IMR-90 (cell line): ENCODE data around the gene PPM1A. TPM values are rescaled to one million over a fixed set of nuclear protein-coding genes. Genes with fewer than 3 reads are reported as not detected.

Experiments
- ATAC-seq: fragments of 200-7000 bp; cut with Tn5 transposase; 2 replicates; pipeline ENCODE4 v1.9.1; 2020; ENCODE audit warnings: low read depth, mild to moderate bottlenecking, moderate library complexity
- BruUV-seq: library from RNA; stranded (reverse); fragments of 400-500 nt; replicated peaks from 2 replicates; lab custom pipeline; 2021; lab: Mats Ljungman, UMichigan
- CTCF ChIA-PET: fragments of 300-600 bp; formaldehyde crosslinking; extraction: SDS; loops from one replicate; lab custom pipeline; 2021; ENCODE audit warnings: antibody characterized with exemption; lab: Yijun Ruan, JAX
- POLR2A ChIA-PET: fragments of 300-600 bp; sonication (Branson Sonifier 250); formaldehyde crosslinking; loops from one replicate; lab custom pipeline; 2022; ENCODE audit warnings: antibody characterized with exemption; ENCODE audit not compliant: unreplicated experiment; lab: Charles Lee
- DNase-seq: peaks from one replicate; pipeline ENCODE4 v3.0.0; 2013
- H2AFZ ChIP-seq: replicated peaks from 2 replicates; pipeline ENCODE3; 2013; ENCODE audit warnings: low read length, mild to moderate bottlenecking; ENCODE audit not compliant: poor library complexity
- H2AK5ac ChIP-seq: 2 replicates; pipeline ENCODE4 v1.6.1; 2013; ENCODE audit warnings: low read depth, low read length, inconsistent platforms
- H2AK9ac ChIP-seq: replicated peaks from 2 replicates; pipeline ENCODE3; 2013; ENCODE audit warnings: mild to moderate bottlenecking, low read depth, low read length, moderate library complexity; ENCODE audit not compliant: poor library complexity
- H2BK120ac ChIP-seq: 2 replicates; pipeline ENCODE4 v1.6.1; 2013; ENCODE audit warnings: low read depth, low read length, inconsistent platforms
- H2BK15ac ChIP-seq: 3 replicates; pipeline ENCODE4 v1.6.1; 2013; ENCODE audit warnings: low read depth, low read length, inconsistent platforms
- H2BK20ac ChIP-seq: 2 replicates; pipeline ENCODE4 v1.6.1; 2013; ENCODE audit warnings: low read depth, mild to moderate bottlenecking, inconsistent platforms, low read length, moderate library complexity
- H2BK5ac ChIP-seq: 2 replicates; pipeline ENCODE4 v1.6.1; 2013; ENCODE audit warnings: mild to moderate bottlenecking, low read depth, low read length, inconsistent platforms; ENCODE audit not compliant: poor library complexity, severe bottlenecking
- H3K14ac ChIP-seq: replicated peaks from 2 replicates; pipeline ENCODE4 v1.6.1; 2013; ENCODE audit warnings: low read depth, low read length, inconsistent platforms
- H3K18ac ChIP-seq: 2 replicates; pipeline ENCODE4 v1.6.1; 2013; ENCODE audit warnings: low read depth, low read length, control low read depth
- H3K23ac ChIP-seq: 2 replicates; pipeline ENCODE4 v1.6.1; 2013; ENCODE audit warnings: low read depth, low read length, inconsistent platforms
- H3K27ac ChIP-seq: 2 replicates; pipeline ENCODE4 v1.5.1; 2013; ENCODE audit warnings: mild to moderate bottlenecking, control low read depth, low read length; ENCODE audit not compliant: insufficient read depth
- H3K27me3 ChIP-seq: 2 replicates; pipeline ENCODE4 v1.6.1; 2013; ENCODE audit warnings: low read length; ENCODE audit not compliant: control insufficient read depth, insufficient read depth
- H3K36me3 ChIP-seq: 2 replicates; pipeline ENCODE4 v1.6.1; 2013; ENCODE audit warnings: low read length, mixed read lengths; ENCODE audit not compliant: control insufficient read depth, insufficient read depth
- H3K4ac ChIP-seq: 2 replicates; pipeline ENCODE4 v1.6.1; 2013; ENCODE audit warnings: low read depth, low read length, inconsistent platforms
- H3K4me1 ChIP-seq: 2 replicates; pipeline ENCODE4 v1.6.1; 2013; ENCODE audit warnings: low read length, mixed read lengths; ENCODE audit not compliant: control insufficient read depth, insufficient read depth
- H3K4me2 ChIP-seq: 2 replicates; pipeline ENCODE4 v1.6.1; 2013; ENCODE audit warnings: low read depth, mild to moderate bottlenecking, control low read depth, low read length, moderate library complexity
- H3K4me3 ChIP-seq: 2 replicates; pipeline ENCODE4 v1.5.1; 2013; ENCODE audit warnings: low read depth, mild to moderate bottlenecking, control low read depth, low read length, moderate library complexity; ENCODE audit not compliant: insufficient read depth
- H3K56ac ChIP-seq: 2 replicates; pipeline ENCODE4 v1.6.1; 2013; ENCODE audit warnings: low read length, inconsistent platforms; ENCODE audit not compliant: insufficient read depth; ENCODE audit errors: extremely low read depth
- H3K79me1 ChIP-seq, 2 experiments: 2 replicates each; pipeline ENCODE4 v1.6.1; 2013; ENCODE audit warnings: low read length in 2 of 2, inconsistent platforms in 1 of 2, low read depth in 1 of 2
- H3K9ac ChIP-seq: 2 replicates; pipeline ENCODE4 v1.6.1; 2013; ENCODE audit warnings: low read depth, low read length, control low read depth
- H3K9me1 ChIP-seq: 2 replicates; pipeline ENCODE4 v1.6.1; 2013; ENCODE audit warnings: low read length, inconsistent platforms; ENCODE audit not compliant: insufficient read depth
- H3K9me3 ChIP-seq: 2 replicates; pipeline ENCODE4 v1.6.1; 2013; ENCODE audit warnings: low read length; ENCODE audit not compliant: control insufficient read depth, insufficient read depth
- H4K20me1 ChIP-seq: 2 replicates; pipeline ENCODE4 v1.6.1; 2013; ENCODE audit warnings: low read length, inconsistent platforms; ENCODE audit not compliant: insufficient read depth
- H4K5ac ChIP-seq: 2 replicates; pipeline ENCODE4 v1.6.1; 2013; ENCODE audit warnings: mild to moderate bottlenecking, low read depth, low read length, control low read depth
- H4K8ac ChIP-seq, 2 experiments: 2 replicates each; pipeline ENCODE4 v1.6.1; 2013; ENCODE audit warnings: low read depth in 2 of 2, low read length in 2 of 2, control low read depth in 1 of 2, inconsistent platforms in 1 of 2
- H4K91ac ChIP-seq: 2 replicates; pipeline ENCODE4 v1.6.1; 2013; ENCODE audit warnings: low read depth, low read length, inconsistent platforms; ENCODE audit not compliant: insufficient read depth
- MAFK ChIP-seq: IDR thresholded peaks from 2 replicates; pipeline ENCODE4 v1.6.1; 2012; ENCODE audit warnings: low read depth, low read length, improper control_type of control experiment
- POLR2A ChIP-seq: IDR thresholded peaks from 2 replicates; pipeline ENCODE4 v1.6.1; 2012; ENCODE audit warnings: mild to moderate bottlenecking, low read depth, low read length
- WGBS, 2 experiments: methylation state at CpG; one replicate each; pipeline versions ENCODE4 v1.1.5 to v1.1.7; 2013; ENCODE audit warnings: missing lambda C conversion rate in 2 of 2; ENCODE audit not compliant: insufficient read length in 1 of 2; ENCODE audit errors: extremely low coverage in 2 of 2; 5-methylcytosine and 5-hydroxymethylcytosine counted together
- dilution Hi-C: fragments of 300-500 bp; cut with HindIII; formaldehyde crosslinking; loops from one replicate; pipeline ENCODE4 v1.14.3; 2018; ENCODE audit warnings: low sequenced_read_pairs; ENCODE audit not compliant: unreplicated experiment
- in situ Hi-C: fragments of 300-500 bp; cut with MboI; formaldehyde crosslinking; loops from 3 replicates; pipeline ENCODE4 v1.14.3; 2019; ENCODE audit warnings: low sequenced_read_pairs, inconsistent platforms, mixed read lengths
- intact Hi-C: fragments of 100-400 bp; cut with micrococcal nuclease; formaldehyde crosslinking; loops from 2 replicates; pipeline ENCODE4 v1.10.0; 2022
- polyA plus RNA-seq, 3 experiments: library from polyadenylated mRNA; depleted of rRNA; stranded (reverse); fragments of >200 nt; gene quantifications; 2 replicates each; pipeline ENCODE4 v1.2.3, GENCODE V29; 2012; ENCODE audit warnings: low replicate concordance in 1 of 3
- total RNA-seq: library from RNA; depleted of rRNA; stranded (reverse); fragments of >200 nt; gene quantifications from 2 replicates; pipeline ENCODE4 v1.2.3, GENCODE V29; 2012

The PPM1A gene
- total and polyA plus RNA-seq, 2 of the 4 experiments (the other 2 are of a cell fraction) = 14.3 to 15.1 TPM

DNA sequence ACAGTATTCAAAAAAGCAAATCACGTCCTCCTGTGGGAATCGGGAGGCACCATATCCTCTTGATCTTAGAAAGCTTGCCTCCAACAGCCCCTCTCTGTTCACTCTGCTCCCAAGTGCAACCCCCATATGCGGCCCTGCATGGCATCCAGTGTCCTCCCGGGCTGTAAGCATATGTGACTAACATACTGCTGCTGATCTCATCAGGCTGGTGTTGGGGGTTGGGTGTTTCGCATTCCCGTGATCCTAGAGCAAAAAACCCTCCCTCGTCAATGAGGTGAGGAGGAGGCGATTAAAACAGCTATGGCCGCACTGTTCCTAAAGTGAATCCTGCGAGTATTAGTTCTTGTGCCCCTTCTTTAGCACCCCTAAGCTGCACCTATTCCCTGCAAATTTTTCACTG lies 28.1 kb upstream of the PPM1A start:
- no TSS peak for BruUV-seq
- TF ChIP-seq POLR2A (no peak), MAFK (no peak)
- Histone ChIP-seq H2BK5ac (no peak overlapping the region), H3K4ac (no peak overlapping the region), H3K27ac (no peak overlapping the region), H3K9ac (no peak overlapping the region), H4K91ac (no peak overlapping the region), H3K4me2 (no peak overlapping the region), H3K14ac (no peak overlapping the region), H4K8ac (no peak overlapping the region), H3K79me1 (no peaks in the 10 kb centered on the region), H3K18ac (no peak overlapping the region), H2BK15ac (no peak overlapping the region), H2AK5ac (no peak overlapping the region), H3K23ac (no peak overlapping the region), H2AFZ (no peak overlapping the region), H3K4me3 (no peak overlapping the region), H4K5ac (no peak overlapping the region), H2BK20ac (no peak overlapping the region), H3K36me3 (no peaks in the 10 kb centered on the region), H2BK120ac (no peak overlapping the region), H3K56ac (no peak overlapping the region), H3K27me3 (peaks cover 11% of the 10 kb centered on the region), H3K9me1 (no peaks in the 10 kb centered on the region), H4K20me1 (no peaks in the 10 kb centered on the region), H2AK9ac (no peak overlapping the region), H3K9me3 (peaks cover 2% of the 10 kb centered on the region; the same call in 1 of the 2 replicates), H3K4me1 (no peaks in the 10 kb centered on the region)
- intact Hi-C loops (no loop called here), in situ Hi-C loops (no loop called here), dilution Hi-C loops (no loop called here)
- WGBS, 2 experiments = no CpG with 5 or more reads among the region's 10 CpGs
- CTCF ChIA-PET = no interaction called here
- DNase-seq = no peak
- POLR2A ChIA-PET = no interaction called here
- no peak for ATAC-seq
